ENCODE measurements around the gene TRMT112.

TRMT112 gene

DNA sequence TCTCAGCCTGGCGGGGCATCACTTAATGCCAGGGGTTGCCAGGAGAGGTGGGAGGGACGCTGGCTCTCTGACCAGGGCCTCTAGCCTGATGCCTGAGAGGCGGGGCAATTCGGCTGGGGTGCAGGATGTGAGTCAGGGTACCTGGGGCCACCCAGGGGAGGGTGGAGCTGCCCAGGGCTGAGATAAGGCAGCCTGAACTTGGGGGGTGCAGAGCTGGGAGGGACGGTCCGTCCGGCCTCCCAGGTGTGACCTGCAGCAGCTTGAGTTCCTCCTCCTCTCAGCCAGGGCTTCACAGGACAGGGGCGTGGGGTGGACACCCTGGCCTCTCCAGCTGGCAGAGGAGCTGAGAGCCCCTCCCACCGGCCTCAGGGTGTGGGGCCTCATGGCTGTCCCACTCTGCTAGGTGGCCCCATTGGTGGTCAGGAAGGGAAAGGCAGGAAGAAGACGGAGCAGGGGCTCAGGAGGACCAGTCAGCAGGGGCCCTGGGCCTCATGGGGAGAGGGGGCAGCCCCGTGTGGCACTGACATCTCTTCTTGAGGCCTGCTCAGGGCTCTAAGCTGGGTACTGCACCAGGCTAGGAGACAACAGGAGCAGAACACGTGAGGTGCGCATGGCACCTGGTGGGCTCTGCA, 40.7 kb upstream of the TRMT112 start:
- Histone ChIP-seq H3K27ac (ENCODE audit: low read depth, low read length) (no peak overlapping the region), H3K9ac (ENCODE audit: low read depth, low read length) (no peak overlapping the region), H3K4me1 (ENCODE audit: control insufficient read depth, insufficient read depth, low read length) (peaks cover 21% of the 10 kb centered on the region)

DNA sequence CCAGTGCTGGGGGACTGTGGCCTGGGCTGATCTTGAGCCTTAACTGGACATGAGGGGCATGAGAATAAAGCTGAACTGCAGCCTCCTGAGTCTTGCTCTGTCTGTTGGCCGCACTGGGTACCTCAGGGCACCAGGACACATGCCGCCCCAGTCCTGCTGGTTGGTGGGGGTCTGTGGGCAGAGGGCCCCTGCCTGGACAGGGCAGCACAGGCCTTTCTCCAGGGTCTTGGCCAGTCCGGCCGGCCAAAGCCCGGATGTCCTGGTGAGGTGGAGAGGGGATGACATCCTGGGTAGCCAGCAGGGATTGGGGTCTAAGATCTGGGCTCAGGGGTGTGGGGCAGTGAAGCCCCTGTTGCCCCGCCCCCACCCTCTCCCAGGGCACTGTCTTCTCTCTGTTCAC, 40.1 kb upstream of the TRMT112 start:
- Histone ChIP-seq H3K9me3 (ENCODE audit: control insufficient read depth, insufficient read depth, low read length) (no peaks in the 10 kb centered on the region), H3K27me3 (ENCODE audit: control insufficient read depth, insufficient read depth, low read length) (no peaks in the 10 kb centered on the region), H3K27ac (ENCODE audit: low read depth, low read length) (no peak overlapping the region), H3K4me1 (ENCODE audit: control insufficient read depth, insufficient read depth, low read length) (peaks cover 21% of the 10 kb centered on the region), H3K9ac (ENCODE audit: low read depth, low read length) (no peak overlapping the region), H3K4me3 (ENCODE audit: low read depth, low read length) (no peak overlapping the region), H3K36me3 (ENCODE audit: control insufficient read depth, insufficient read depth, low read length) (peaks cover 18% of the 10 kb centered on the region)

More for the DNA sequence above, 40.7 kb upstream of the TRMT112 start:
- H3K9me3 ChIP-seq (ENCODE audit: control insufficient read depth, insufficient read depth, low read length), result no peaks in the 10 kb centered on the region
- no peak overlapping the region for H3K4me3 ChIP-seq (ENCODE audit: low read depth, low read length)
- no peaks in the 10 kb centered on the region for H3K27me3 ChIP-seq (ENCODE audit: control insufficient read depth, insufficient read depth, low read length)
- peaks cover 22% of the 10 kb centered on the region for H3K36me3 ChIP-seq (ENCODE audit: control insufficient read depth, insufficient read depth, low read length)

DNA sequence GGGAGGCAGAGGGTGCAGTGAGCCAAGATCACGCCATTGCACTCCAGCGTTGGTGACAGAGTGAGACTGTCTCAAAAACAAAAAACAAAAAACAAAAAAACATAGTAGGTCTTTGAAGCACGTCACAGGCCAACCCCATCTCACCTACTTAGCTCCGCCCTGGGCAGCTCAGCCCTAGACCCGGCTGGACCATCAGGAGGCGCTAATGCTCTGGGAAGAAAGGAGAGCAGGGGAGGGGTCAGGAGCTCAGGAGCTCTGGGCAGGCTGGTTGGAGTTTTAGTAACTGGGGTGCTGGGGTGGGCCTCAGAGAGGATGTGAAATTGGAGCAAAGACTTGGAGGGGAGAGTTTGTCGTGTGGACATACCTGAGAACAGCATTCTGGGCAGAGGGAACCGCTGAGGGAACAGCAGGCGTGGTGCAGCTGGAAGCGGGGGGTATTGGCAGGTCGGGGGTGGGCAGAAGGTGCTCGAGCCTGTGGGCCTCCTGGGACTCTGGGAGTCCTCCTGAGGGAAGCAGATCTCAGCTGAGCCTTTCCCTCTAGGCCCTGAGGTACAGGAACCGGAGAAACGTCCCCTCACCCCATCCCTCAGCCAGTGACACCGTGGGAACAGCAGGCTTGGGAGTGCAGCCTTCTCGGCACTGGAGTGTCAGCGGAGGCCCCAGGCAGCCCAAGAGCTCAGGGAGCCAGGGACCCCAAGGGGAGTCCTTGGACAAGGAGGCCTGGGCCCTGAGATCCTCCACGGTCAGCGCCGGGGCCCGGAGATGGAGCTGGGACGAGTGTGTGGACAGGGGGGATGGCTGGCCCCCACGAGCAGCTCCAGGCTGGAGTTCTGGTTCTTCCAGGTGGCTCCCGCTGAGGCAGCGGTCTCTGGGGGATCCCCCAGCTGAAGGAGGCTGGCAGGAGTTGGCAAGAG, 39.4 kb upstream of the TRMT112 start:
- peaks cover 12% of the 10 kb centered on the region for H3K36me3 ChIP-seq (ENCODE audit: control insufficient read depth, insufficient read depth, low read length)
- no peaks in the 10 kb centered on the region for H3K9me3 ChIP-seq (ENCODE audit: control insufficient read depth, insufficient read depth, low read length)
- H3K4me3 ChIP-seq (ENCODE audit: low read depth, low read length), result no peak overlapping the region
- no peak overlapping the region for H3K9ac ChIP-seq (ENCODE audit: low read depth, low read length)
- H3K27ac ChIP-seq (ENCODE audit: low read depth, low read length), result no peak overlapping the region
- no peaks in the 10 kb centered on the region for H3K27me3 ChIP-seq (ENCODE audit: control insufficient read depth, insufficient read depth, low read length)
- peaks cover 21% of the 10 kb centered on the region for H3K4me1 ChIP-seq (ENCODE audit: control insufficient read depth, insufficient read depth, low read length)

DNA sequence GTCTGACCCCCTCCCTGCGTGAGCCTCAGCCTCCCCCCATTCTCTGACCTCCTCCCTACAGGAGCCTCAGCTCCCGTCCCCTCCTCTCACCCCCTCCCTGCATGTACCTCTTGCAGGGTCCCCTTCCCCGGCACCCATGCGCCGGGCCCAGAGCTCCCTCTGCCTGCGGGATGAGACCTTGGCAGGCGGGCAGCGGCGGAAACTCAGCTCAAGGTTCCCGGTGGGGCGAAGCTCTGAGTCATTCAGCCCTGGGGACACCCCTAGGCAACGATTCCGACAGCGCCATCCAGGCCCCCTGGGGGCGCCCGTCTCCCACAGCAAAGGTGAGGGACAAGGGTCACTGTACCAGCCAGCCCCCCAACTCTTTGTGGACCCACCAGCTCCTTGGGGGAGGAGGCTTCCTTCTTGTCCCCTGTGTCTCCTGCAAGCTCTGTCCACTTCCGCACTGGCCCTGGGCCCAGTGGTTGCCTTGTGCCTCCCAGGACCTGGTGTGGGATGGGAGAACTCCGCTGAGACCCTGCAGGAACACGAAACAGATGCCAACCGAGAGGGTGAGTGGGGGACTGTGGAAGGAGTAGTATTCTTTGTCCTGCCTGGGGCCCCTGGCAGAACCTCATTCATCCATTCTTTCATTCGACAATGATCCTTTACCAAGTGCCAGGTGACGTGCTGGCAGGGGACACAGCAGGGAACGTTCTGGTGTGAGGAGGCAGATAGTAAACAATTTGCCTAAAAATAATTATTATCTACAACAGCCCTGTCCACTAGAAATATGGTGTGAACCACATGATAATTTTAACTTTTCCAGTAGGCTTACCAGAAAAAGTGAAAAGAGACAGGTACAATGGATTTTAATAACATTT, 38.0 kb upstream of the TRMT112 start:
- H3K4me3 ChIP-seq (ENCODE audit: low read depth, low read length), result peak overlapping the region; percentile 30; the same call in 1 of the 2 replicates
- no peaks in the 10 kb centered on the region for H3K36me3 ChIP-seq (ENCODE audit: control insufficient read depth, insufficient read depth, low read length)
- H3K9ac ChIP-seq (ENCODE audit: low read depth, low read length), result peak overlapping the region; percentile 27; the same call in 1 of the 2 replicates
- no peaks in the 10 kb centered on the region for H3K9me3 ChIP-seq (ENCODE audit: control insufficient read depth, insufficient read depth, low read length)
- H3K27me3 ChIP-seq (ENCODE audit: control insufficient read depth, insufficient read depth, low read length), result no peaks in the 10 kb centered on the region
- peaks cover 21% of the 10 kb centered on the region for H3K4me1 ChIP-seq (ENCODE audit: control insufficient read depth, insufficient read depth, low read length)
- H3K27ac ChIP-seq (ENCODE audit: low read depth, low read length), result peak overlapping the region; percentile 63

DNA sequence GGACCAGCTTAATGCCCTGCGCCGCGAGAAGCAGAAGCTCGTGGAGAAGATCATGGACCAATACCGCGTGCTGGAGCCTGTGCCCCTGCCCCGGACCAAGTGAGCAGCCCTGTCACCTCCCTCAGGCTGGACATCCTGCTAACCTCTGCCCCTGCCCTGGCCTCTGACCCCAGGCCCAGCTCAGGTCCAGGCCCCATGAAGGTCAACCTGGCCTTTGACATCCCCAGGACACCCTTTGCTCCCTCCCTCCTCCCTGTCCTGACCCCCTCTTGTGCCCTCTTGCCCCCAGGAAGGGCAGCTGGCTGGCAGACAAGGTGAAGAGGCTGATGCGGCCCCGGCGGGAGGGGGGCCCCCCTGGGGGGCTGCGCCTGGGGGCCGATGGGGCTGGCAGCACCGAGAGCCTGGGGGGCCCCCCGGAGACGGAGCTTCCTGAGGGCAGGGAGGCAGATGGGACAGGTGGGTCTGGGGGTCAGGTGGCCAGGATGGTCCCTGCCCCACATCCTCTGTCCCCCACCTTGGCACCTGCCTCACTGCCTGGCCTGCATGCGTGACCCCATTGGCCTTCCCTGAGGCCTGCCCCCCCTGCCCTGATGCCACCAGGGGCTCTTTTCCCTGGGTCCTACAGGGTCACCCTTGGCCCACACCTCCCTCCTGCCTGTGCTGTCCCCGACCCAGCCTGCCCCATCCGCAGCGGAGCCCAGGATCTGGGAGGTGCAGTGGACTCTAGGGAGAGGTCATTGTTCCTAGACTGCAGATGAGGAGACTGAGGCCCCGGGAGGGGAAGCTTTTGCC, 36.6 kb upstream of the TRMT112 start:
- Histone ChIP-seq H3K4me3 (ENCODE audit: low read depth, low read length) (no peak overlapping the region), H3K27ac (ENCODE audit: low read depth, low read length) (no peak overlapping the region), H3K4me1 (ENCODE audit: control insufficient read depth, insufficient read depth, low read length) (peaks cover 18% of the 10 kb centered on the region), H3K36me3 (ENCODE audit: control insufficient read depth, insufficient read depth, low read length) (no peaks in the 10 kb centered on the region), H3K27me3 (ENCODE audit: control insufficient read depth, insufficient read depth, low read length) (no peaks in the 10 kb centered on the region), H3K9ac (ENCODE audit: low read depth, low read length) (no peak overlapping the region), H3K9me3 (ENCODE audit: control insufficient read depth, insufficient read depth, low read length) (no peaks in the 10 kb centered on the region)

DNA sequence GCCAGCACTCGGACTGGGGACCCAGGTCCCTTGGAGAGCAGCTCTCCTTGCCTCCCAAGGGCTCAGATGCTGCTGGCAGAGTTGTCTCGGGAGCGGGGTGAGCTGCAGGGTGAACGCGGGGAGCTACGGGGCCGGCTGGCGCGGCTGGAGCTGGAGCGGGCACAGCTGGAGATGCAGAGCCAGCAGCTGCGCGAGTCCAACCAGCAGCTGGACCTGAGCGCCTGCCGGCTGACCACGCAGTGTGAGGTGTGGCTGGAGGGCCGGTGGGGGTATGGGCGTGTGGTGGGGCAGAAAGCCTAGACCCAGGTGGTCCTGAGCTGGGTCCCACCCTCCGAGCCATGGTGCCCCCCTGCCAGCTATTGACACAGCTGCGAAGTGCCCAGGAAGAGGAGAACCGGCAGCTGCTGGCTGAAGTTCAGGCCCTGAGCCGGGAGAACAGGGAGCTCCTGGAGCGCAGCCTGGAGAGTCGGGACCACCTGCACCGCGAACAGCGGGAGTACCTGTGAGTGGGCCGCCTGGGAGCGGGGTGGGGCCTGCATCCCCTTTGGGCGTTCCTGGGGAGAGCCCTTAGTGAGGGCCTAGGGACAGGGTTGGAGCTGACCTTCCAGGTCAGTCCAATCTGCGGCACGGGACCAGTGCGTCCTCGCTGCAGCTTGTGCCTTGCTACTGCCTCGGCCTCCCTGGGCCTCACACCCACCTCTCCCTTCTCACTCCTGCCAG, 35.8 kb upstream of the TRMT112 start:
- Histone ChIP-seq H3K27me3 (ENCODE audit: control insufficient read depth, insufficient read depth, low read length) (no peaks in the 10 kb centered on the region), H3K4me1 (ENCODE audit: control insufficient read depth, insufficient read depth, low read length) (peaks cover 13% of the 10 kb centered on the region), H3K9ac (ENCODE audit: low read depth, low read length) (no peak overlapping the region), H3K4me3 (ENCODE audit: low read depth, low read length) (no peak overlapping the region), H3K36me3 (ENCODE audit: control insufficient read depth, insufficient read depth, low read length) (no peaks in the 10 kb centered on the region), H3K9me3 (ENCODE audit: control insufficient read depth, insufficient read depth, low read length) (no peaks in the 10 kb centered on the region), H3K27ac (ENCODE audit: low read depth, low read length) (no peak overlapping the region)

DNA sequence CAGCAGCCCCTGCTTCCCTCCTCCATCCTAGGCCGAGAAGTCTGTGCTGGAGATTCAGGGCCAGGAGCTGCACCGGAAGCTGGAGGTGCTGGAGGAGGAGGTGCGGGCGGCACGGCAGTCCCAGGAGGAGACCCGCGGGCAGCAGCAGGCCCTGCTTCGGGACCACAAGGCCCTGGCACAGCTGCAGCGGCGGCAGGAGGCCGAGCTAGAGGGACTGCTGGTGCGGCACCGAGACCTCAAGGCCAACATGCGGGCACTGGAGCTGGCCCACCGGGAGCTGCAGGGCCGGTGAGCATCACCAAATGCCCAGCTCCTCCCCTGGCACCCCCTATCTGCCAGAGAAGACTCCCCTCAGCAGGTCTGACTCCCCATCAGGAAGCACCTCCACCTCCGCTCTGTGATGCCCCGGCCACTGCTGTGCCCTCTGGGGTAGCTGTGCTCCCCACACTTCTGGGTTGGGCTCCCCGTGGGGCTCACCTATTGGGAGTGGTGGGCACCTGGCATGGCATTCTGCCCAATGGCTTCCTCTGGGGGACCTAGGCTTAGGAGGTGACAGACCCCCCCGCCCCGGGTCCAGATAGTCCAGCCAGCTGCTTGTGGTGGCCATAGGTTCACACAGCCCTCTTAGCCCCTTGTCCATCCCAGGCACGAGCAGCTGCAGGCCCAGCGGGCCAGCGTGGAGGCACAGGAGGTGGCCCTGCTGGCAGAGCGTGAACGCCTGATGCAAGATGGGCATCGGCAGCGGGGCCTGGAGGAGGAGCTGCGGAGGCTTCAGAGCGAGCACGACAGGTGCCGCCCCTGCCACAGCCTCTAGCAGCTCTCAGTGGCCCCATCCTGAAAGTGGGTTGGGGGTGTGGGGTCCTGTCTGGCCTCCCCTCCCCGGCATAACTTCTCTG, 35.0 kb upstream of the TRMT112 start:
- Histone ChIP-seq H3K36me3 (ENCODE audit: control insufficient read depth, insufficient read depth, low read length) (no peaks in the 10 kb centered on the region), H3K9ac (ENCODE audit: low read depth, low read length) (no peak overlapping the region), H3K27ac (ENCODE audit: low read depth, low read length) (no peak overlapping the region), H3K9me3 (ENCODE audit: control insufficient read depth, insufficient read depth, low read length) (no peaks in the 10 kb centered on the region), H3K4me1 (ENCODE audit: control insufficient read depth, insufficient read depth, low read length) (peaks cover 9% of the 10 kb centered on the region), H3K4me3 (ENCODE audit: low read depth, low read length) (no peak overlapping the region), H3K27me3 (ENCODE audit: control insufficient read depth, insufficient read depth, low read length) (no peaks in the 10 kb centered on the region)

DNA sequence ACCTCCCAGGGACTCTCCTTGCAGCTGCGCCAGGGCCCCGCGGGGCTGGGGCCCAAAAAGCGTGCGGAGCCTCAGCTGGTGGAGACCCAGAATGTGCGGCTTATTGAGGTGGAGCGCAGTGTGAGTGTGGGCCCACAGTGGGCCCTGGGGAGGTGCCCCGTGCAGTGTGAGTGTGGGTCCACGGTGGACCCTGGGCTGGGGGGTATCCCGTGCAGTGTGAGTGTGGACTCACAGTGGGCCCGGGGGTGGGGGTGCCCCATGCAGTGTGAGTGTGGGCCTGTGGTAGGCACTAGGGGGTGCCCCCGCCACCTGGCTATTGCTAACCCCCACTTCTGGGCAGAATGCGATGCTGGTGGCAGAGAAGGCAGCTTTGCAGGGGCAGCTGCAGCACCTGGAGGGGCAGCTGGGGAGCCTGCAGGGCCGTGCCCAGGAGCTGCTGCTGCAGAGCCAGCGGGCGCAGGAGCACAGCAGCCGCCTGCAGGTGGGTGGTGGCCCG, 33.8 kb upstream of the TRMT112 start:
- peaks cover 4% of the 10 kb centered on the region for H3K4me1 ChIP-seq (ENCODE audit: control insufficient read depth, insufficient read depth, low read length)

DNA sequence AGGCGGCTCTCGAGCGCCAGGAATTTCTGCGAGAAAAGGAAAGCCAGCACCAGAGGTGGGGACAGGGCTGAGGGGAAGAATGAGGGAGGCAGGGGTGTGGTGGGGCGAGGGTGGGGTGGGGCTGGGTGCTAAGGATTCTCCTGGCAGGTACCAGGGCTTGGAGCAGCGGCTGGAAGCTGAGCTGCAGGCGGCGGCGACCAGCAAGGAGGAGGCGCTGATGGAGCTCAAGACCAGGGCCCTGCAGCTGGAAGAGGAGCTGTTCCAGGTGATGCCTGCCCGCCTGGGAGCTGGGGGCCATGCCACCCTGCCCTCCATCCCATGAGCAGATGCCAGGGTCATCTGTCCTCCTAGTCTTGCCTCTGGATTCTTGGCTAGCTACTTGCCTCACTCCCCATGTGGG, 32.0 kb upstream of the TRMT112 start:
- no peaks in the 10 kb centered on the region for H3K27me3 ChIP-seq (ENCODE audit: control insufficient read depth, insufficient read depth, low read length)
- H3K4me1 ChIP-seq (ENCODE audit: control insufficient read depth, insufficient read depth, low read length), result no peaks in the 10 kb centered on the region
- H3K36me3 ChIP-seq (ENCODE audit: control insufficient read depth, insufficient read depth, low read length), result no peaks in the 10 kb centered on the region
- no peak overlapping the region for H3K9ac ChIP-seq (ENCODE audit: low read depth, low read length)
- no peak overlapping the region for H3K27ac ChIP-seq (ENCODE audit: low read depth, low read length)
- H3K9me3 ChIP-seq (ENCODE audit: control insufficient read depth, insufficient read depth, low read length), result no peaks in the 10 kb centered on the region
- H3K4me3 ChIP-seq (ENCODE audit: low read depth, low read length), result no peak overlapping the region

More for the DNA sequence above, 33.8 kb upstream of the TRMT112 start:
- no peaks in the 10 kb centered on the region for H3K27me3 ChIP-seq (ENCODE audit: control insufficient read depth, insufficient read depth, low read length)
- no peak overlapping the region for H3K4me3 ChIP-seq (ENCODE audit: low read depth, low read length)
- no peak overlapping the region for H3K27ac ChIP-seq (ENCODE audit: low read depth, low read length)
- H3K9ac ChIP-seq (ENCODE audit: low read depth, low read length), result no peak overlapping the region
- no peaks in the 10 kb centered on the region for H3K36me3 ChIP-seq (ENCODE audit: control insufficient read depth, insufficient read depth, low read length)
- H3K9me3 ChIP-seq (ENCODE audit: control insufficient read depth, insufficient read depth, low read length), result no peaks in the 10 kb centered on the region

Measured in HUES48 (cell line).